Endothelial cell of umbilical vein (primary cell): ENCODE data around the gene NMU. TPM values are rescaled to one million over a fixed set of nuclear protein-coding genes. Genes with fewer than 3 reads are reported as not detected.

Source experiments
- BruUV-seq: library from RNA; stranded (reverse); fragments of 400-500 nt; replicated peaks from 2 replicates; lab custom pipeline; 2021; lab: Mats Ljungman, UMichigan
- CTCF ChIA-PET: fragments of 300-600, 350-600 bp; sonication (Branson Sonifier 250); formaldehyde crosslinking; loops from one replicate; lab custom pipeline; 2021; ENCODE audit warnings: antibody characterized with exemption, inconsistent platforms; lab: Charles Lee
- POLR2A ChIA-PET: fragments of 300-600, 350-600 bp; sonication (Branson Sonifier 250); formaldehyde crosslinking; loops from one replicate; lab custom pipeline; 2021; ENCODE audit warnings: antibody characterized with exemption, inconsistent platforms; lab: Charles Lee
- DNase-seq: peaks from one replicate; pipeline ENCODE4 v3.0.0-alpha.2; 2011; ENCODE audit warnings: low read depth, low spot score
- FAIRE-seq: peaks from 2 replicates; lab custom pipeline; 2011; peaks lifted over from hg19 to GRCh38; lab: Jason Lieb, UNC
- H2AFZ ChIP-seq: 2 replicates; pipeline ENCODE4 v1.6.0; 2012; ENCODE audit warnings: low read depth, low read length, control low read depth, inconsistent platforms
- H3K27ac ChIP-seq: 2 replicates; pipeline ENCODE4 v1.5.1; 2011; ENCODE audit warnings: low read depth, mild to moderate bottlenecking, control low read depth, low read length, moderate library complexity; ENCODE audit not compliant: insufficient read depth
- H3K27me3 ChIP-seq, 2 experiments: 2 replicates each; pipeline versions ENCODE4 v1.6.0 to v1.6.1; 2011; ENCODE audit warnings: low read length in 2 of 2, mixed read lengths in 1 of 2; ENCODE audit not compliant: control insufficient read depth in 2 of 2, insufficient read depth in 2 of 2
- H3K36me3 ChIP-seq, 2 experiments: 2 replicates in 1 of 2; 3 replicates in 1 of 2; pipeline ENCODE4 v1.5.1; 2011; ENCODE audit warnings: low read length in 2 of 2, mild to moderate bottlenecking in 1 of 2, moderate library complexity in 1 of 2; ENCODE audit not compliant: control insufficient read depth in 2 of 2, insufficient read depth in 2 of 2; ENCODE audit errors: extremely low read depth in 1 of 2
- H3K4me1 ChIP-seq: 3 replicates; pipeline ENCODE4 v1.5.1; 2011; ENCODE audit warnings: mild to moderate bottlenecking, low read length; ENCODE audit not compliant: control insufficient read depth, insufficient read depth; ENCODE audit errors: extremely low read depth
- H3K4me2 ChIP-seq: 2 replicates; pipeline ENCODE4 v1.6.1; 2011; ENCODE audit warnings: low read length, control low read depth, mixed read lengths; ENCODE audit not compliant: insufficient read depth
- H3K4me3 ChIP-seq, 3 experiments: fragments of 200-600 bp in 1 of 3; sonication (generic), shearing (Covaris generic) in 1 of 3; replicated peaks in 1 of 3; 2 replicates each; pipeline ENCODE4 v1.5.1; 2011 to 2016; ENCODE audit warnings: control low read depth in 3 of 3, low read length in 3 of 3, mild to moderate bottlenecking in 2 of 3, inconsistent platforms in 1 of 3, low read depth in 1 of 3, moderate library complexity in 1 of 3; ENCODE audit not compliant: insufficient read depth in 1 of 3
- H3K79me2 ChIP-seq: 2 replicates; pipeline ENCODE4 v1.6.0; 2012; ENCODE audit warnings: low read length, inconsistent platforms; ENCODE audit not compliant: control insufficient read depth, insufficient read depth
- H3K9ac ChIP-seq: replicated peaks from 2 replicates; pipeline ENCODE3; 2011; ENCODE audit warnings: low read length, control low read depth; ENCODE audit not compliant: insufficient read depth; ENCODE audit errors: extremely low read depth
- H3K9me1 ChIP-seq: replicated peaks from 3 replicates; pipeline ENCODE4 v1.6.0; 2011; ENCODE audit warnings: mild to moderate bottlenecking, low read length; ENCODE audit not compliant: control insufficient read depth, insufficient read depth; ENCODE audit errors: extremely low read depth
- H3K9me3 ChIP-seq: replicated peaks from 2 replicates; pipeline ENCODE4 v1.5.1; 2012; ENCODE audit warnings: low read length, inconsistent platforms; ENCODE audit not compliant: control insufficient read depth, insufficient read depth
- H4K20me1 ChIP-seq: replicated peaks from 2 replicates; pipeline ENCODE3; 2011; ENCODE audit warnings: mild to moderate bottlenecking, low read length; ENCODE audit not compliant: control insufficient read depth, insufficient read depth; ENCODE audit errors: extremely low read depth
- CTCF ChIP-seq, 2 donors: IDR thresholded peaks; 1 replicate in 1 of 2; 2 replicates in 1 of 2; pipeline ENCODE4 v1.5.1; 2011; ENCODE audit warnings: low read length in 2 of 2, mild to moderate bottlenecking in 2 of 2, moderate library complexity in 2 of 2, control low read depth in 1 of 2, inconsistent platforms in 1 of 2, low read depth in 1 of 2; ENCODE audit not compliant: insufficient read depth in 1 of 2; ENCODE audit errors: extremely low read depth in 1 of 2
- EZH2 ChIP-seq: IDR thresholded peaks from 2 replicates; pipeline ENCODE4 v1.6.1; 2012; ENCODE audit warnings: borderline replicate concordance, low read depth, mild to moderate bottlenecking, moderate library complexity, low read length, inconsistent platforms; ENCODE audit not compliant: severe bottlenecking
- FOS ChIP-seq: IDR thresholded peaks from 2 replicates; pipeline ENCODE4 v1.6.1; 2011; ENCODE audit warnings: mild to moderate bottlenecking, low read length, moderate library complexity, borderline replicate concordance; ENCODE audit not compliant: insufficient read depth
- GATA2 ChIP-seq: IDR thresholded peaks from 2 replicates; pipeline ENCODE4 v1.7.0; 2011; ENCODE audit warnings: low read depth, mild to moderate bottlenecking, moderate library complexity, mixed read lengths, low read length; ENCODE audit not compliant: insufficient read length, insufficient read depth
- JUN ChIP-seq: IDR thresholded peaks from 2 replicates; pipeline ENCODE4 v1.6.1; 2011; ENCODE audit warnings: borderline replicate concordance, low read depth; ENCODE audit not compliant: insufficient read length, insufficient read depth
- MAX ChIP-seq: IDR thresholded peaks from 2 replicates; pipeline ENCODE4 v1.6.1; 2011; ENCODE audit not compliant: insufficient read depth, insufficient read length
- MYC ChIP-seq: IDR thresholded peaks from one replicate; pipeline ENCODE4 v1.6.1; 2011; ENCODE audit warnings: mild to moderate bottlenecking, low read depth, low read length
- POLR2A ChIP-seq: IDR thresholded peaks from 2 replicates; pipeline ENCODE4 v1.6.1; 2012; ENCODE audit warnings: low read depth, mild to moderate bottlenecking, control low read depth, low read length
- POLR2AphosphoS5 ChIP-seq: IDR thresholded peaks from 2 replicates; pipeline ENCODE4 v1.6.1; 2012; ENCODE audit warnings: low read depth, mild to moderate bottlenecking, control low read depth, low read length, moderate library complexity; ENCODE audit not compliant: insufficient read depth
- dilution Hi-C: fragments of 300-500 bp; cut with MboI; formaldehyde crosslinking; loops from one replicate; pipeline ENCODE4 v1.15.0; 2019; ENCODE audit warnings: low sequenced_read_pairs; ENCODE audit not compliant: extremely low pct_ligation_motif_present
- intact Hi-C: fragments of 100-400 bp; cut with micrococcal nuclease; formaldehyde crosslinking; loops from one replicate; pipeline ENCODE4 v1.10.0; 2022
- polyA plus RNA-seq, 4 experiments: library from polyadenylated mRNA; depleted of rRNA in 3 of 4; stranded (reverse) in 3 of 4; unstranded in 1 of 4; fragments of >200 nt; gene quantifications; 2 replicates each; pipeline versions ENCODE4 v1.2.1 to v1.2.3, GENCODE V29; 2011 to 2012; ENCODE audit warnings: missing spikeins in 1 of 4
- total RNA-seq: library from RNA; stranded (reverse); gene quantifications from 2 replicates; pipeline ENCODE4 v1.2.3, GENCODE V29; 2021

Gene NMU
- total and polyA plus RNA-seq, 2 donors (not counting 3 experiments of a cell fraction or from before 2014, with no cell fraction given): 1.4 to 3.7 TPM

GRCh38 chr4:55578341-55579010 is 57.6 kb downstream of the NMU start:
- no peak for DNase-seq
- dilution Hi-C loops (no loop called here), intact Hi-C loops (no loop called here)
- Histone ChIP-seq H3K9ac (no peak overlapping the region), H2AFZ (no peak overlapping the region), H3K4me2 (no peak overlapping the region), H3K36me3 (no peaks in the 10 kb centered on the region), H3K27ac (no peak overlapping the region), H3K4me1 (no peaks in the 10 kb centered on the region), H3K79me2 (no peaks in the 10 kb centered on the region), H3K9me1 (no peaks in the 10 kb centered on the region), H3K9me3 (no peaks in the 10 kb centered on the region), H3K4me3 (no peak overlapping the region), H4K20me1 (no peaks in the 10 kb centered on the region), H3K27me3 (peaks cover 1 to 4% of the 10 kb centered on the region in 2 experiments)
- ChIA-PET CTCF (no interaction called here), POLR2A (no interaction called here)
- BruUV-seq: no TSS peak
- FAIRE-seq: no peak
- TF ChIP-seq POLR2A (no peak), GATA2 (no peak), MAX (no peak), EZH2 (no peak), CTCF (IDR thresholded peaks at IDR 0.05; ENCODE audit: extremely low read depth in 1 of 2, insufficient read depth in 1 of 2, low read depth in 1 of 2, low read length in 2 of 2) (no peak), FOS (no peak), JUN (no peak), POLR2AphosphoS5 (no peak), MYC (no peak)
